VCaP (cell line): ENCODE measurements around the gene BRD4.
A peak's percentile ranks its signal among the peaks of the same experiment; 100 is the strongest.

ENCODE experiments used
- H3K27ac ChIP-seq: fragments of 450-650 bp; 2 replicates; pipeline ENCODE4 v1.5.1; 2017
- TF ChIP-seq, protein P1 (sequence below): fragments of 450-650 bp; conservative IDR thresholded peaks from 2 replicates; pipeline ENCODE4 v1.5.1; 2017; ENCODE audit warnings: mild to moderate bottlenecking, moderate library complexity

Gene BRD4

GRCh38 chr19:15251749-15252397, 80.5 kb downstream of the BRD4 start:
- no peak overlapping the region for H3K27ac ChIP-seq
- TF ChIP-seq, protein P1, sequence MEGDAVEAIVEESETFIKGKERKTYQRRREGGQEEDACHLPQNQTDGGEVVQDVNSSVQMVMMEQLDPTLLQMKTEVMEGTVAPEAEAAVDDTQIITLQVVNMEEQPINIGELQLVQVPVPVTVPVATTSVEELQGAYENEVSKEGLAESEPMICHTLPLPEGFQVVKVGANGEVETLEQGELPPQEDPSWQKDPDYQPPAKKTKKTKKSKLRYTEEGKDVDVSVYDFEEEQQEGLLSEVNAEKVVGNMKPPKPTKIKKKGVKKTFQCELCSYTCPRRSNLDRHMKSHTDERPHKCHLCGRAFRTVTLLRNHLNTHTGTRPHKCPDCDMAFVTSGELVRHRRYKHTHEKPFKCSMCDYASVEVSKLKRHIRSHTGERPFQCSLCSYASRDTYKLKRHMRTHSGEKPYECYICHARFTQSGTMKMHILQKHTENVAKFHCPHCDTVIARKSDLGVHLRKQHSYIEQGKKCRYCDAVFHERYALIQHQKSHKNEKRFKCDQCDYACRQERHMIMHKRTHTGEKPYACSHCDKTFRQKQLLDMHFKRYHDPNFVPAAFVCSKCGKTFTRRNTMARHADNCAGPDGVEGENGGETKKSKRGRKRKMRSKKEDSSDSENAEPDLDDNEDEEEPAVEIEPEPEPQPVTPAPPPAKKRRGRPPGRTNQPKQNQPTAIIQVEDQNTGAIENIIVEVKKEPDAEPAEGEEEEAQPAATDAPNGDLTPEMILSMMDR = peak; percentile 47

DNA sequence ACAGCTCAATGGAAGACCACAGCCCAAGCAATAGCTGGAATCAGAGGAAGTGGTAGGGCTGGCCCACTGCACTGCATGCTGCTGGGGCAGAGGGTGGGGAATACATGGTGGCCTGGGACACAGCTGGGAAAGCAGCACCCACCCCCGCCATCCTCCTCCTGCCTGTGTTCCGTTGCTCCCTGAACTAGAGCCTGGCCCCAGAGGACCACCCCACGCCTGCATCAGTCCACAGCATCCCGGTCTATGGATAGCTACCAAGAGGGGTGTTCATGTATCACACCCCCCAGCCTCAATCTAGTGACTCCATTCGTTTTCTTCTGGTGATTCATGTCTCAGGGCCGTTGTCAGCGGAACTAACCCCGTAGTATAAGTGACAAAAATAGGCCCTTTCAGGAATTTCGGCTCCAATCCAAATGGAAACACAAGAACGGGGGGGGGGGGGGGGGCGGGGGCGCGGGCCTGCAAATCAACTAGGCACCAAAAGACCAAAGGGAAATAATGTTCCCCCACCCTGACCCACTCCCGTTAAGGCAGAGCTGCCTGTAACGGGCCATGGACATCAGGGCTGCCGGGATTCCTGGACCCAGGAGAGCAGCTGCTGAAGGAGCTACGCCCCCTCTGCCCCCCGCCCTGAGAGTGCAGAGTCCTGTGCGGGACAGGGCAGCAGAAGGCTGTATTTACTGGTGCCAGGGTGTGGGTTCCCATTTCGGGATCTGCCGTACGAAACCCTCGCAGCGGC, 81.2 kb downstream of the BRD4 start:
- no peak overlapping the region for H3K27ac ChIP-seq
- TF ChIP-seq, protein P1 = no peak

GRCh38 chr19:15250640-15250993, 81.7 kb downstream of the BRD4 start:
- TF ChIP-seq, protein P1 = no peak
- H3K27ac ChIP-seq = no peak overlapping the region

DNA sequence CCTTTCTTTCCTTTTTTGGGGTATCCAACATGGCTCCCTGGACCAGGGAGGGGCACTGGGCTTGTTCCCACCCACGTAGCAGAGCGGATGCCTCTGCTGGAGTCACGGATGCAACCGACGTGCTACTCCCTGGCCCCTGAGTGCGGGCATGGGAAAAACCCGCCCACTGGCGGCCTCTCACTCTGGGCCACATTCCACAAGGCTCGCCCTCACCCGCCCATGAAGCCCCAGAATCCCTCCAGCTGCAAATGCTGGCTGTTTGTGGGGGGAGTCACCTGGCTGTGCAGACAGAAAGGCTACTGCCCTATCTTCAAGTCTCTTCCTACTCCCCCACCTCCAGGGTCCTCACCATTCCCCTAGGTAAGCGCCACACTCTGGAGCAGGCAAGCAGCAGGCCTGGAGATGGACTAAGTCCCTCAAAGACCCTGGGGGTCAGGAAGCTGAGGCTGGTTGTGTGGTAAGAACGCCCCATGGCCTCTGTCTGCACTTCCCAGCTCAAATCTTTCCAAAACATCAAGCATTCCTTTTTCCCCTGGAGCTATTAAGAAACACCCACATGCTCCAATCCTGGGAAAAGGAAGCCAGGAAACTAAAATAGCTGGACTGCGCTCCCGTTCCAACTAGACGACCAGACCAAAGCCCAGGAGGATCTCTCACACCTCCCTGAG, 82.2 kb downstream of the BRD4 start:
- peak overlapping the region; percentile 19; the same call in 1 of the 2 replicates for H3K27ac ChIP-seq
- TF ChIP-seq, protein P1 = no peak

- peak overlapping the region; percentile 19 for H3K27ac ChIP-seq
- TF ChIP-seq, protein P1 = 0 out of 2 replicates have a peak, but pooled peaks have one; percentile 13
Measured at GRCh38 chr19:15249528-15249874, 82.8 kb downstream of the BRD4 start.

- peak overlapping the region; percentile 19 for H3K27ac ChIP-seq
- TF ChIP-seq, protein P1 = no peak
Measured at GRCh38 chr19:15248648-15249527, 83.5 kb downstream of the BRD4 start.
